ENCODE measurements around the gene SESTD1.

Gene SESTD1

GRCh38 chr2:179174240-179174639, 90.4 kb downstream of the SESTD1 start:
- Histone ChIP-seq H3K4me3 (ENCODE audit: low read depth in 1 of 2, low read length in 2 of 2) (no peak overlapping the region), H3K27ac (ENCODE audit: low read depth, low read length) (no peak overlapping the region), H3K27me3 (ENCODE audit: control insufficient read depth in 1 of 2, insufficient read depth in 2 of 2, low read length in 2 of 2) (no peaks in the 10 kb centered on the region), H3K9ac (ENCODE audit: low read length) (no peak overlapping the region), H3K9me3 (ENCODE audit: low read length) (no peaks in the 10 kb centered on the region), H3K4me1 (ENCODE audit: insufficient read depth, low read length) (peaks cover 9% of the 10 kb centered on the region), H3K36me3 (ENCODE audit: insufficient read depth, low read length) (no peaks in the 10 kb centered on the region)

- Histone ChIP-seq H3K9ac (ENCODE audit: low read length) (no peak overlapping the region), H3K9me3 (ENCODE audit: low read length) (no peaks in the 10 kb centered on the region), H3K4me1 (ENCODE audit: insufficient read depth, low read length) (peaks cover 8% of the 10 kb centered on the region), H3K27ac (ENCODE audit: low read depth, low read length) (no peak overlapping the region), H3K27me3 (ENCODE audit: control insufficient read depth in 1 of 2, insufficient read depth in 2 of 2, low read length in 2 of 2) (no peaks in the 10 kb centered on the region), H3K36me3 (ENCODE audit: insufficient read depth, low read length) (no peaks in the 10 kb centered on the region), H3K4me3 (ENCODE audit: low read depth in 1 of 2, low read length in 2 of 2) (no peak overlapping the region)
Measured at GRCh38 chr2:179172894-179173293, 91.7 kb downstream of the SESTD1 start.

- Histone ChIP-seq H3K36me3 (ENCODE audit: insufficient read depth, low read length) (no peaks in the 10 kb centered on the region), H3K4me3 (ENCODE audit: low read depth in 1 of 2, low read length in 2 of 2) (no peak overlapping the region), H3K27ac (ENCODE audit: low read depth, low read length) (no peak overlapping the region), H3K4me1 (ENCODE audit: insufficient read depth, low read length) (no peaks in the 10 kb centered on the region), H3K9ac (ENCODE audit: low read length) (no peak overlapping the region), H3K27me3 (ENCODE audit: control insufficient read depth in 1 of 2, insufficient read depth in 2 of 2, low read length in 2 of 2) (no peaks in the 10 kb centered on the region), H3K9me3 (ENCODE audit: low read length) (no peaks in the 10 kb centered on the region)
Measured at GRCh38 chr2:179171371-179171770, 93.3 kb downstream of the SESTD1 start.

- no peak overlapping the region for H3K9ac ChIP-seq (ENCODE audit: low read length)
- no peak overlapping the region for H3K27ac ChIP-seq (ENCODE audit: low read depth, low read length)
- no peaks in the 10 kb centered on the region for H3K36me3 ChIP-seq (ENCODE audit: insufficient read depth, low read length)
- no peaks in the 10 kb centered on the region for H3K4me1 ChIP-seq (ENCODE audit: insufficient read depth, low read length)
- H3K27me3 ChIP-seq (ENCODE audit: control insufficient read depth in 1 of 2, insufficient read depth in 2 of 2, low read length in 2 of 2) = no peaks in the 10 kb centered on the region
- H3K4me3 ChIP-seq (ENCODE audit: low read depth in 1 of 2, low read length in 2 of 2) = no peak overlapping the region
- no peaks in the 10 kb centered on the region for H3K9me3 ChIP-seq (ENCODE audit: low read length)
Measured at GRCh38 chr2:179170901-179171300, 93.7 kb downstream of the SESTD1 start.

GRCh38 chr2:179165356-179166000, 99.2 kb downstream of the SESTD1 start:
- Histone ChIP-seq H3K27ac (ENCODE audit: low read depth, low read length) (no peak overlapping the region), H3K27me3 (ENCODE audit: control insufficient read depth in 1 of 2, insufficient read depth in 2 of 2, low read length in 2 of 2) (no peaks in the 10 kb centered on the region), H3K36me3 (ENCODE audit: insufficient read depth, low read length) (no peaks in the 10 kb centered on the region), H3K9ac (ENCODE audit: low read length) (no peak overlapping the region), H3K4me3 (ENCODE audit: low read depth in 1 of 2, low read length in 2 of 2) (no peak overlapping the region), H3K9me3 (ENCODE audit: low read length) (no peaks in the 10 kb centered on the region), H3K4me1 (ENCODE audit: insufficient read depth, low read length) (no peaks in the 10 kb centered on the region)

GRCh38 chr2:179141206-179141605, 123.4 kb downstream of the SESTD1 start:
- Histone ChIP-seq H3K9me3 (ENCODE audit: low read length) (no peaks in the 10 kb centered on the region), H3K27ac (ENCODE audit: low read depth, low read length) (no peak overlapping the region), H3K27me3 (ENCODE audit: control insufficient read depth in 1 of 2, insufficient read depth in 2 of 2, low read length in 2 of 2) (no peaks in the 10 kb centered on the region), H3K4me1 (ENCODE audit: insufficient read depth, low read length) (no peaks in the 10 kb centered on the region), H3K4me3 (ENCODE audit: low read depth in 1 of 2, low read length in 2 of 2) (no peak overlapping the region), H3K9ac (ENCODE audit: low read length) (no peak overlapping the region), H3K36me3 (ENCODE audit: insufficient read depth, low read length) (peaks cover 33% of the 10 kb centered on the region)

- Histone ChIP-seq H3K9ac (ENCODE audit: low read length) (no peak overlapping the region), H3K4me1 (ENCODE audit: insufficient read depth, low read length) (no peaks in the 10 kb centered on the region), H3K27me3 (ENCODE audit: control insufficient read depth in 1 of 2, insufficient read depth in 2 of 2, low read length in 2 of 2) (no peaks in the 10 kb centered on the region), H3K9me3 (ENCODE audit: low read length) (no peaks in the 10 kb centered on the region), H3K27ac (ENCODE audit: low read depth, low read length) (no peak overlapping the region), H3K4me3 (ENCODE audit: low read depth in 1 of 2, low read length in 2 of 2) (no peak overlapping the region), H3K36me3 (ENCODE audit: insufficient read depth, low read length) (peaks cover 29% of the 10 kb centered on the region)
Measured at GRCh38 chr2:179140571-179140970, 124.1 kb downstream of the SESTD1 start.

- Histone ChIP-seq H3K27ac (ENCODE audit: low read depth, low read length) (no peak overlapping the region), H3K9ac (ENCODE audit: low read length) (no peak overlapping the region), H3K27me3 (ENCODE audit: control insufficient read depth in 1 of 2, insufficient read depth in 2 of 2, low read length in 2 of 2) (no peaks in the 10 kb centered on the region), H3K36me3 (ENCODE audit: insufficient read depth, low read length) (peaks cover 29% of the 10 kb centered on the region), H3K9me3 (ENCODE audit: low read length) (no peaks in the 10 kb centered on the region), H3K4me1 (ENCODE audit: insufficient read depth, low read length) (no peaks in the 10 kb centered on the region), H3K4me3 (ENCODE audit: low read depth in 1 of 2, low read length in 2 of 2) (no peak overlapping the region)
Measured at GRCh38 chr2:179139506-179139905, 125.1 kb downstream of the SESTD1 start.

GRCh38 chr2:179137200-179137759, 127.4 kb downstream of the SESTD1 start:
- no peak overlapping the region for H3K27ac ChIP-seq (ENCODE audit: low read depth, low read length)
- no peaks in the 10 kb centered on the region for H3K9me3 ChIP-seq (ENCODE audit: low read length)
- no peaks in the 10 kb centered on the region for H3K4me1 ChIP-seq (ENCODE audit: insufficient read depth, low read length)
- no peak overlapping the region for H3K9ac ChIP-seq (ENCODE audit: low read length)
- no peaks in the 10 kb centered on the region for H3K27me3 ChIP-seq (ENCODE audit: control insufficient read depth in 1 of 2, insufficient read depth in 2 of 2, low read length in 2 of 2)
- H3K4me3 ChIP-seq (ENCODE audit: low read depth in 1 of 2, low read length in 2 of 2) = no peak overlapping the region
- H3K36me3 ChIP-seq (ENCODE audit: insufficient read depth, low read length) = peaks cover 32% of the 10 kb centered on the region

GRCh38 chr2:179133016-179133415, 131.6 kb downstream of the SESTD1 start:
- Histone ChIP-seq H3K36me3 (ENCODE audit: insufficient read depth, low read length) (peaks cover 4% of the 10 kb centered on the region), H3K27me3 (ENCODE audit: control insufficient read depth in 1 of 2, insufficient read depth in 2 of 2, low read length in 2 of 2) (no peaks in the 10 kb centered on the region), H3K9ac (ENCODE audit: low read length) (no peak overlapping the region), H3K4me3 (ENCODE audit: low read depth in 1 of 2, low read length in 2 of 2) (no peak overlapping the region), H3K27ac (ENCODE audit: low read depth, low read length) (no peak overlapping the region), H3K9me3 (ENCODE audit: low read length) (no peaks in the 10 kb centered on the region), H3K4me1 (ENCODE audit: insufficient read depth, low read length) (no peaks in the 10 kb centered on the region)

- H3K4me1 ChIP-seq (ENCODE audit: insufficient read depth, low read length) = no peaks in the 10 kb centered on the region
- H3K27me3 ChIP-seq (ENCODE audit: control insufficient read depth in 1 of 2, insufficient read depth in 2 of 2, low read length in 2 of 2) = no peaks in the 10 kb centered on the region
- no peak overlapping the region for H3K9ac ChIP-seq (ENCODE audit: low read length)
Measured at GRCh38 chr2:179132076-179132475, 132.6 kb downstream of the SESTD1 start.

GRCh38 chr2:179130560-179130959, 134.1 kb downstream of the SESTD1 start:
- Histone ChIP-seq H3K27me3 (ENCODE audit: control insufficient read depth in 1 of 2, insufficient read depth in 2 of 2, low read length in 2 of 2) (no peaks in the 10 kb centered on the region), H3K4me3 (ENCODE audit: low read depth in 1 of 2, low read length in 2 of 2) (no peak overlapping the region), H3K9me3 (ENCODE audit: low read length) (no peaks in the 10 kb centered on the region), H3K9ac (ENCODE audit: low read length) (no peak overlapping the region), H3K27ac (ENCODE audit: low read depth, low read length) (no peak overlapping the region), H3K36me3 (ENCODE audit: insufficient read depth, low read length) (peaks cover 4% of the 10 kb centered on the region), H3K4me1 (ENCODE audit: insufficient read depth, low read length) (no peaks in the 10 kb centered on the region)

More at GRCh38 chr2:179132076-179132475, 132.6 kb downstream of the SESTD1 start:
- peaks cover 4% of the 10 kb centered on the region for H3K36me3 ChIP-seq (ENCODE audit: insufficient read depth, low read length)
- no peaks in the 10 kb centered on the region for H3K9me3 ChIP-seq (ENCODE audit: low read length)
- H3K27ac ChIP-seq (ENCODE audit: low read depth, low read length) = no peak overlapping the region
- no peak overlapping the region for H3K4me3 ChIP-seq (ENCODE audit: low read depth in 1 of 2, low read length in 2 of 2)
